NOMO-1 treated with DMSO at 0.1 percent for 48 hours (cell line): ENCODE results near the gene KCNB1.

Experiments
- DNase-seq: peaks from one replicate; lab custom pipeline; 2025; ENCODE audit not compliant: unreplicated experiment; lab: John Stamatoyannopoulos, UW

Gene KCNB1

GRCh38 chr20:49392745-49393144 lies 89.7 kb downstream of the KCNB1 start:
- DNase-seq: no peak

GRCh38 chr20:49391404-49392245 lies 90.8 kb downstream of the KCNB1 start:
- DNase-seq: no peak

GRCh38 chr20:49389854-49390253 lies 92.6 kb downstream of the KCNB1 start:
- no peak for DNase-seq

- no peak for DNase-seq
Observed at GRCh38 chr20:49388744-49389143, 93.7 kb downstream of the KCNB1 start.

GRCh38 chr20:49387581-49387939 lies 94.9 kb downstream of the KCNB1 start:
- no peak for DNase-seq

- DNase-seq: no peak
Observed at GRCh38 chr20:49386848-49387580, 95.5 kb downstream of the KCNB1 start.

- peak; percentile 28 for DNase-seq
Observed at GRCh38 chr20:49385465-49385864, 97.0 kb downstream of the KCNB1 start.

- DNase-seq: peak; percentile 62
Observed at GRCh38 chr20:49384437-49385434, 97.7 kb downstream of the KCNB1 start.

GRCh38 chr20:49381558-49382493 lies 100.6 kb downstream of the KCNB1 start:
- no peak for DNase-seq

GRCh38 chr20:49380337-49380780 lies 102.1 kb downstream of the KCNB1 start:
- no peak for DNase-seq

- DNase-seq: no peak
Observed at GRCh38 chr20:49379338-49379737, 103.1 kb downstream of the KCNB1 start.

- no peak for DNase-seq
Observed at GRCh38 chr20:49377326-49377725, 105.1 kb downstream of the KCNB1 start.

- no peak for DNase-seq
Observed at GRCh38 chr20:49375170-49375569, 107.3 kb downstream of the KCNB1 start.

- DNase-seq: no peak
Observed at GRCh38 chr20:49372095-49372734, 110.3 kb downstream of the KCNB1 start.

GRCh38 chr20:49368596-49368995 lies 113.9 kb downstream of the KCNB1 start:
- no peak for DNase-seq

GRCh38 chr20:49367113-49367512 lies 115.4 kb downstream of the KCNB1 start:
- no peak for DNase-seq

- no peak for DNase-seq
Observed at GRCh38 chr20:49366687-49367086, 115.8 kb downstream of the KCNB1 start.

- DNase-seq: no peak
Observed at GRCh38 chr20:49361862-49362660, 120.4 kb downstream of the KCNB1 start.
